Heart left ventricle (tissue), 16 donors: Measurements from ENCODE around the gene YPEL2. TPM values are rescaled to one million over a fixed set of nuclear protein-coding genes. Genes with fewer than 3 reads are reported as not detected.
"Not testable (repeated sequence)": the region's sequence is repeated elsewhere in the genome, so short reads cannot be mapped to it uniquely, and the experiment has no call there.

Experiments used
- ATAC-seq, 4 donors: fragments of 200-7000 bp; cut with Tn5 transposase; one replicate each; pipeline ENCODE4 v1.9.1; 2020 to 2022; ENCODE audit warnings: moderate library complexity in 4 of 4, mild to moderate bottlenecking in 3 of 4, moderate number of reproducible peaks in 1 of 4
- DNase-seq, 5 donors: peaks; one replicate each; pipeline ENCODE4 v3.0.0-alpha.2; 2020
- H3K27ac ChIP-seq, 12 donors: fragments of 200-600 bp; sonication (generic) in 4 of 12; one replicate each; pipeline versions ENCODE4 v1.5.0 to v1.8.0; 2016 to 2022; ENCODE audit warnings: mild to moderate bottlenecking in 2 of 12
- H3K27me3 ChIP-seq, 9 donors: fragments of 200-600 bp; sonication (generic) in 2 of 9; one replicate each; pipeline versions ENCODE4 v1.5.1 to v1.8.0; 2016 to 2022; ENCODE audit warnings: mild to moderate bottlenecking in 3 of 9
- H3K36me3 ChIP-seq, 9 donors: fragments of 200-600 bp; sonication (generic) in 2 of 9; one replicate each; pipeline versions ENCODE4 v1.5.0 to v1.8.0; 2018 to 2022; ENCODE audit warnings: mild to moderate bottlenecking in 2 of 9
- H3K4me1 ChIP-seq, 12 donors: fragments of 200-600 bp; sonication (generic) in 4 of 12; one replicate each; pipeline versions ENCODE4 v1.5.0 to v1.8.0; 2016 to 2022; ENCODE audit warnings: mild to moderate bottlenecking in 3 of 12
- H3K4me3 ChIP-seq, 12 donors: fragments of 200-600 bp; sonication (generic) in 4 of 12; one replicate each; pipeline versions ENCODE4 v1.5.0 to v1.8.0; 2017 to 2022; ENCODE audit warnings: mild to moderate bottlenecking in 9 of 12, moderate library complexity in 4 of 12
- H3K9me3 ChIP-seq, 12 donors: fragments of 200-600 bp; sonication (generic) in 4 of 12; one replicate each; pipeline versions ENCODE4 v1.5.0 to v1.8.0; 2016 to 2022; ENCODE audit warnings: mild to moderate bottlenecking in 1 of 12
- CTCF ChIP-seq, 12 donors: fragments of 200-600 bp; sonication (generic) in 4 of 12; IDR thresholded peaks; one replicate each; pipeline versions ENCODE4 v1.5.0 to v1.8.0; 2018 to 2022; ENCODE audit warnings: antibody characterized with exemption in 12 of 12, mild to moderate bottlenecking in 5 of 12
- POLR2A ChIP-seq, 2 donors: fragments of 450-650 bp; IDR thresholded peaks; one replicate each; pipeline ENCODE4 v1.6.1; 2017; ENCODE audit warnings: antibody characterized with exemption in 2 of 2, mild to moderate bottlenecking in 2 of 2, moderate library complexity in 2 of 2
- WGBS, 4 donors: extraction: QIAGEN DNeasy Blood & Tissue Kit in 2 of 4; methylation state at CpG; one replicate each; pipeline versions ENCODE4 v1.1.5 to v1.1.7; 2013 to 2018; 5-methylcytosine and 5-hydroxymethylcytosine counted together
- intact Hi-C, 10 donors: fragments of 100-400 bp; cut with DNase I; formaldehyde crosslinking; loops; one replicate each; pipeline versions ENCODE4 v1.11.1 to v1.14.2; 2022
- polyA plus RNA-seq, 2 donors: library from polyadenylated mRNA; stranded (reverse); fragments of 200-250 nt; gene quantifications; one replicate each; pipeline ENCODE4 v1.2.3, GENCODE V29; 2013
- total RNA-seq, 9 donors: library from RNA; depleted of rRNA in 2 of 9; stranded (reverse); fragments of >200 nt in 2 of 9; fragmentation: NEBNext Ultra II Directional in 3 of 9; extraction: Animal tissue kit (Norgen Biotek cat#: 25700) in 3 of 9; gene quantifications; one replicate each; pipeline versions ENCODE4 v1.1.0 to v1.2.4, GENCODE V29; 2016 to 2023
- donor health status: ischemic (EF 13 %, LVEDD 7.1; RV severe dilation, severe dysfunction).
- donor health status: healthy with polysubstance abuse.
- donor health status: DM: no; HTN: yes; CAD: no.
- donor health status: DM: no; HTN: no; CAD: no.
- donor health status: ischemic (EF 25% LVEDD 6.9; RV normal size, moderate dysfunction).
- donor health status: ischemic (EF 25% LVEDD 5.7; RV mildly dilated, moderate dysfunction).
- donor health status: healthy.
- donor health status: DM: yes; HTN: yes; CAD: no.
- donor health status: ischemic (EF 35%, LVEDD 5.7; RV mildly dilated, moderate dysfunction).
- donor health status: nonischemic (EF 11% LVEDD 7.7; RV severe dilation, severe dysfunction).
- donor health status: DM: yes; HTN: yes; CAD: no.
- donor health status: PGD.
- donor health status: ischemic (EF 29% LVEDD 5.4; RV normal size, mild dysfunction).
- donor health status: nonischemic (EF 23%, LVEDD 6.1; RV moderate dilation, normal function).

YPEL2 gene
- total and polyA plus RNA-seq, 11 donors, result 11.6 to 65.5 (median 33.9) TPM

- 44 to 49% (median 47%) methylated on average over 7 of the region's 7 CpGs for WGBS, 4 donors
- ATAC-seq (peak; percentile 59 to 82 (median 78)), DNase-seq (no peak)
- TF ChIP-seq CTCF (IDR thresholded peaks at IDR 0.05) (no peak), POLR2A (IDR thresholded peaks at IDR 0.05) (no peak)
- intact Hi-C loops, result no loop called here
- peak overlapping the region; percentile 12 to 75 (median 62) for H3K27ac ChIP-seq
- no peak overlapping the region for H3K4me3 ChIP-seq
- no peaks in the 10 kb centered on the region for H3K27me3 ChIP-seq
- H3K4me1 ChIP-seq, result peaks cover 0 to 35% (median 16%) of the 10 kb centered on the region in 12 donors
- H3K9me3 ChIP-seq, result peaks cover 0 to 12% (median 0%) of the 10 kb centered on the region in 12 donors
- peaks cover 0 to 42% (median 31%) of the 10 kb centered on the region in 9 donors for H3K36me3 ChIP-seq
These were observed 75.4 kb downstream of the YPEL2 start for GRCh38 chr17:59406808-59407381.

- Histone ChIP-seq H3K9me3 (peaks cover 0 to 12% (median 0%) of the 10 kb centered on the region in 12 donors), H3K27me3 (no peaks in the 10 kb centered on the region), H3K36me3 (peaks cover 0 to 16% (median 6%) of the 10 kb centered on the region in 9 donors), H3K27ac (no peak overlapping the region), H3K4me3 (no peak overlapping the region), H3K4me1 (peaks cover 0 to 36% (median 19%) of the 10 kb centered on the region in 12 donors)
- WGBS, 4 donors, result 82 to 91% (median 90%) methylated on average over 3 of the region's 3 CpGs
- ATAC-seq, result no peak
- TF ChIP-seq CTCF (IDR thresholded peaks at IDR 0.05), result no peak
- TF ChIP-seq POLR2A (IDR thresholded peaks at IDR 0.05), result no peak
- intact Hi-C loops, result no loop called here
- DNase-seq, result no peak
These were observed 78.0 kb downstream of the YPEL2 start for GRCh38 chr17:59409336-59410048.

DNA sequence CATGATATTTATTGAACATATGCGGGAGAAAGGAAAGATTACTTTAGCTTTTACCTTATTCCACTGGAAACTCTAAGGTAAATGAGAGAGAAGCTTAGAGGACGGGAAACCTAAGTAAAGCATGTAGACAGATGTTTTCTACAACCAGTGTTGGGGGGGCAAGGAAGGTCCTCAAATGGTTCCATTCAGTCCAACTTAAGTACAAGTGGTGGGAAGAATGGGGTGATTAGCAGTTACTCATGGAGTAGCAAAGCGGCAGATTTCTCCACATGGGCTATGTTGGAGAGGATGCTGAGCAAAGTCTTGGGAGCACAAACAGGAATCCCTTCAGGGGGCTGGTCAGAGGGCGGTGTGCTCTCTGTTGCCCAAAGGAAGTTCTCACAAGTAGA is 78.6 kb downstream of the YPEL2 start:
- no peak for TF ChIP-seq POLR2A (IDR thresholded peaks at IDR 0.05)
- no peak for TF ChIP-seq CTCF (IDR thresholded peaks at IDR 0.05)
- DNase-seq (no peak), ATAC-seq (no peak)
- H3K4me1 ChIP-seq, result peaks cover 0 to 36% (median 19%) of the 10 kb centered on the region in 12 donors
- WGBS, 4 donors, result 95 to 98% (median 96%) methylated on average over 4 of the region's 4 CpGs
- H3K27ac ChIP-seq, result no peak overlapping the region
- H3K27me3 ChIP-seq, result no peaks in the 10 kb centered on the region
- H3K4me3 ChIP-seq, result no peak overlapping the region
- intact Hi-C loops, result no loop called here
- peaks cover 0 to 11% (median under 1%) of the 10 kb centered on the region in 9 donors for H3K36me3 ChIP-seq
- peaks cover 0 to 12% (median 0%) of the 10 kb centered on the region in 12 donors for H3K9me3 ChIP-seq

GRCh38 chr17:59412431-59412830 is 81.0 kb downstream of the YPEL2 start:
- DNase-seq, ATAC-seq, intact Hi-C loops, H3K4me3 ChIP-seq, H3K36me3 ChIP-seq, H3K27me3 ChIP-seq, H3K27ac ChIP-seq: not testable (repeated sequence)
- 83 to 94% (median 91%) methylated on average over 5 of the region's 5 CpGs for WGBS, 4 donors
- H3K9me3 ChIP-seq, result peaks cover 0 to 12% (median 0%) of the 10 kb centered on the region in 12 donors
- peaks cover 0 to 25% (median 10%) of the 10 kb centered on the region in 12 donors for H3K4me1 ChIP-seq
